ENCODE results near the gene MBP.

DNA sequence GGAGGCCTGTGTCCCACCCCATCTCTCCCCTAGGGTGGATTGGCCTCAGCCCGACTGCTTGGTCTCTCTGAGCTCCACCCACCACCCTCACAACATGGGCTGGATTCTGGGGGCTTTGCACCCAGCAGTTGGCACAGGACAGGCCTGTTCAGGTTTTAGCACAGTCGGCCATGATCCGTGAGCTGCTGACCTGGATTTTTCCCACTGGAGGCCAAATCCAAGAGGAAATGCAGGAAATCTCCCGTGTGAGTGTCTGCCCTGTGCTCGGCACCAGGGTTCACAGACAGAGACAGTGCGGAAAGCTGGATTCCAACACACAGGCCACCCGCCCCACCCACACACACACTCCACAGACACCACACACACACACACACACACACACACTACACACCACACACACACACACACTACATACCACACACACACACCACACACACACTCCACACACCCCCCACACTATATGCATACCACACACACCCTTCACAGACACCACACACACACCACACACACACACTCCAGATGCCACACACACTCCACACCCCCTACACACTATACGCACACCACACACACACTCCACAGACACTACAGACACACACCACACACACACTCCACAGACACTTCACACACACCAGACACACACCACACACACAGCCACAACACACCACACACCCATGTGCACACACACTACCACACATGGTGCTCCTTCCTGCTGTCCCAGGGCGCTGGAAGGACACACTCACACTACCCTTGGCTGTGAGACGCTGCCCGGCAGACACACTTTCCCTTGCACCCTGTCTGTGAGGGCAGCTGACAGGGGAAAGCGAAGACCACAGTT lies 14.1 kb downstream of the MBP start:
- TF ChIP-seq POLR2A (IDR thresholded peaks at IDR 0.05; ENCODE audit: low read depth, low read length) (no peak), POLR2AphosphoS5 (IDR thresholded peaks at IDR 0.05; ENCODE audit: low read depth, low read length) (no peak), TAF1 (IDR thresholded peaks at IDR 0.05; ENCODE audit: low read depth, low read length) (no peak), SPI1 (IDR thresholded peaks at IDR 0.05; ENCODE audit: low read depth, low read length) (no peak)

Measured in GM12891 (cell line).